HepG2 (cell line): ENCODE data around the gene REM2. TPM values are rescaled to one million over a fixed set of nuclear protein-coding genes. Genes with fewer than 3 reads are reported as not detected.
A peak's percentile ranks its signal among the peaks of the same experiment; 100 is the strongest.

ENCODE experiments used
- MIXL1 ChIP-seq: IDR thresholded peaks from 2 replicates; pipeline ENCODE4 v1.6.1; 2016
- MTF1 ChIP-seq: sonication (generic); formaldehyde crosslinking; IDR thresholded peaks from 2 replicates; pipeline ENCODE4 v1.5.0; 2020; ENCODE audit warnings: missing genetic modification reagents
- THAP11 ChIP-seq: IDR thresholded peaks from 2 replicates; pipeline ENCODE4 v1.6.1; 2016; ENCODE audit warnings: missing biosample characterization, missing genetic modification reagents
- XRCC5 ChIP-seq: fragments of 200-400 bp; formaldehyde crosslinking; optimal IDR thresholded peaks from 2 replicates; pipeline ENCODE3; 2017; ENCODE audit warnings: mild to moderate bottlenecking, low read length
- polyA plus RNA-seq, 8 experiments: library from polyadenylated mRNA; depleted of rRNA in 3 of 8; stranded (reverse) in 7 of 8; unstranded in 1 of 8; fragments of >200 nt; fragmentation: Illumina TruSeq in 4 of 8; extraction: Trizol in 4 of 8; gene quantifications; 2 replicates each; pipeline versions ENCODE4 v1.2.1 to v1.2.3, GENCODE V29; 2011 to 2016; ENCODE audit warnings: low read depth in 4 of 8, missing spikeins in 1 of 8, mixed read lengths in 1 of 8; ENCODE audit not compliant: insufficient read depth in 1 of 8
- total RNA-seq, 5 experiments: library from RNA; depleted of rRNA; stranded (reverse); fragments of >200 nt; fragmentation: Illumina TruSeq; extraction: Trizol; gene quantifications; 2 replicates each; pipeline ENCODE4 v1.2.3, GENCODE V29; 2016; ENCODE audit warnings: low read depth in 1 of 5
- TF ChIP-seq, protein P1 (sequence below), 2 experiments: fragments of 450-650 bp in 1 of 2; sonication (generic) in 1 of 2; formaldehyde crosslinking in 1 of 2; IDR thresholded peaks; 2 replicates each; pipeline versions ENCODE4 v1.6.1 to v1.8.0; 2016 to 2022; ENCODE audit warnings: antibody characterized with exemption in 1 of 2, mild to moderate bottlenecking in 1 of 2, missing genetic modification reagents in 1 of 2
- TF ChIP-seq, protein P2 (sequence below): sonication (generic); formaldehyde crosslinking; IDR thresholded peaks from 2 replicates; pipeline ENCODE4 v1.4.0; 2020; ENCODE audit warnings: mild to moderate bottlenecking, missing genetic modification reagents
- TF ChIP-seq, protein P3 (sequence below): sonication (generic); formaldehyde crosslinking; conservative IDR thresholded peaks from 2 replicates; pipeline ENCODE4 v1.5.0; 2020; ENCODE audit warnings: missing genetic modification reagents
- TF ChIP-seq, protein P4 (sequence below): sonication (generic); formaldehyde crosslinking; IDR thresholded peaks from 2 replicates; pipeline ENCODE4 v1.5.0; 2020; ENCODE audit warnings: mild to moderate bottlenecking, missing genetic modification reagents, borderline replicate concordance
- TF ChIP-seq, protein P5 (sequence below): sonication (generic); formaldehyde crosslinking; IDR thresholded peaks from 2 replicates; pipeline ENCODE4 v1.5.1; 2020; ENCODE audit warnings: missing genetic modification reagents, mild to moderate bottlenecking, borderline replicate concordance
- TF ChIP-seq, protein P6 (sequence below): sonication (generic); formaldehyde crosslinking; IDR thresholded peaks from 2 replicates; pipeline ENCODE4 v1.5.0; 2020; ENCODE audit warnings: missing genetic modification reagents

The REM2 gene
- total and polyA plus RNA-seq, 2 of the 13 experiments (the other 11 are each of a cell fraction or from before 2014, with no cell fraction given): 0.20 TPM; not detected in 1

DNA sequence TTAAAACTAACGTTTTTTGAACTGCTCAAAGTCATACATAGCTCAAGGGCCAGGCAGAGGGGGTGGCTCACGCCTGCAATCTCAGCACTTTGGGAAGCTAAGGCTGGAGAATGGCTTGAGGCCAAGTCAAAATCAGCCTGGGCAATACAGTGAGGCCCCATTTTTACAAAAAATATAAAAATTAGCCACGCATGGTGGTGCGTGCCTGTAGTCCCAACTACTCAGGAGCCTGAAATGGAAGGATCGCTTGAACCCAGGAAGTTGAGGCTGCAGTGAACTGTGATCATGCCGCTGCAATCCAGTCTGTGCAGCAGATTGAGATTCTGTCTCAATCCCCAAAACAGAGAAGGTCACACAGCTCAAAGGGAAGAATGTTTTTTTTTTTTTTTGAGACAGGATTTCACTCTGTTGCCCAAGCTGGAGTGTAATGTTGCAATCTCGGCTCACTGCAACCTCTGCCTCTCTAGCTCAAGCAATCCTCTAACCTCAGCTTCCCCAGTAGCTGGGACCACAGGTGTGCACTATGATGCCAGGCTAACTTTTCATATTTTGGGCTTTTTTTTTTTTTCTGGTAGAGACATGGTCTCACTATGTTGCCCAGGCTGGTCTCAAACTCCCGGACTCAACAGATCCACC, 33.0 kb downstream of the REM2 start (continued):
- TF ChIP-seq, protein P1, sequence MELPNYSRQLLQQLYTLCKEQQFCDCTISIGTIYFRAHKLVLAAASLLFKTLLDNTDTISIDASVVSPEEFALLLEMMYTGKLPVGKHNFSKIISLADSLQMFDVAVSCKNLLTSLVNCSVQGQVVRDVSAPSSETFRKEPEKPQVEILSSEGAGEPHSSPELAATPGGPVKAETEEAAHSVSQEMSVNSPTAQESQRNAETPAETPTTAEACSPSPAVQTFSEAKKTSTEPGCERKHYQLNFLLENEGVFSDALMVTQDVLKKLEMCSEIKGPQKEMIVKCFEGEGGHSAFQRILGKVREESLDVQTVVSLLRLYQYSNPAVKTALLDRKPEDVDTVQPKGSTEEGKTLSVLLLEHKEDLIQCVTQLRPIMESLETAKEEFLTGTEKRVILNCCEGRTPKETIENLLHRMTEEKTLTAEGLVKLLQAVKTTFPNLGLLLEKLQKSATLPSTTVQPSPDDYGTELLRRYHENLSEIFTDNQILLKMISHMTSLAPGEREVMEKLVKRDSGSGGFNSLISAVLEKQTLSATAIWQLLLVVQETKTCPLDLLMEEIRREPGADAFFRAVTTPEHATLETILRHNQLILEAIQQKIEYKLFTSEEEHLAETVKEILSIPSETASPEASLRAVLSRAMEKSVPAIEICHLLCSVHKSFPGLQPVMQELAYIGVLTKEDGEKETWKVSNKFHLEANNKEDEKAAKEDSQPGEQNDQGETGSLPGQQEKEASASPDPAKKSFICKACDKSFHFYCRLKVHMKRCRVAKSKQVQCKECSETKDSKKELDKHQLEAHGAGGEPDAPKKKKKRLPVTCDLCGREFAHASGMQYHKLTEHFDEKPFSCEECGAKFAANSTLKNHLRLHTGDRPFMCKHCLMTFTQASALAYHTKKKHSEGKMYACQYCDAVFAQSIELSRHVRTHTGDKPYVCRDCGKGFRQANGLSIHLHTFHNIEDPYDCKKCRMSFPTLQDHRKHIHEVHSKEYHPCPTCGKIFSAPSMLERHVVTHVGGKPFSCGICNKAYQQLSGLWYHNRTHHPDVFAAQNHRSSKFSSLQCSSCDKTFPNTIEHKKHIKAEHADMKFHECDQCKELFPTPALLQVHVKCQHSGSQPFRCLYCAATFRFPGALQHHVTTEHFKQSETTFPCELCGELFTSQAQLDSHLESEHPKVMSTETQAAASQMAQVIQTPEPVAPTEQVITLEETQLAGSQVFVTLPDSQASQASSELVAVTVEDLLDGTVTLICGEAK (IDR thresholded peaks at IDR 0.05): no peak
- TF ChIP-seq, protein P1 (CRISPR knock-in tag; IDR thresholded peaks at IDR 0.05): 0 out of 2 replicates have a peak, but pooled peaks have one; percentile 34
- TF ChIP-seq, protein P2, sequence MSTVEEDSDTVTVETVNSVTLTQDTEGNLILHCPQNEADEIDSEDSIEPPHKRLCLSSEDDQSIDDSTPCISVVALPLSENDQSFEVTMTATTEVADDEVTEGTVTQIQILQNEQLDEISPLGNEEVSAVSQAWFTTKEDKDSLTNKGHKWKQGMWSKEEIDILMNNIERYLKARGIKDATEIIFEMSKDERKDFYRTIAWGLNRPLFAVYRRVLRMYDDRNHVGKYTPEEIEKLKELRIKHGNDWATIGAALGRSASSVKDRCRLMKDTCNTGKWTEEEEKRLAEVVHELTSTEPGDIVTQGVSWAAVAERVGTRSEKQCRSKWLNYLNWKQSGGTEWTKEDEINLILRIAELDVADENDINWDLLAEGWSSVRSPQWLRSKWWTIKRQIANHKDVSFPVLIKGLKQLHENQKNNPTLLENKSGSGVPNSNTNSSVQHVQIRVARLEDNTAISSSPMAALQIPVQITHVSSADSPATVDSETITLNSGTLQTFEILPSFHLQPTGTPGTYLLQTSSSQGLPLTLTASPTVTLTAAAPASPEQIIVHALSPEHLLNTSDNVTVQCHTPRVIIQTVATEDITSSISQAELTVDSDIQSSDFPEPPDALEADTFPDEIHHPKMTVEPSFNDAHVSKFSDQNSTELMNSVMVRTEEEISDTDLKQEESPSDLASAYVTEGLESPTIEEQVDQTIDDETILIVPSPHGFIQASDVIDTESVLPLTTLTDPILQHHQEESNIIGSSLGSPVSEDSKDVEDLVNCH (CRISPR knock-in tag): no peak
- TF ChIP-seq, protein P3, sequence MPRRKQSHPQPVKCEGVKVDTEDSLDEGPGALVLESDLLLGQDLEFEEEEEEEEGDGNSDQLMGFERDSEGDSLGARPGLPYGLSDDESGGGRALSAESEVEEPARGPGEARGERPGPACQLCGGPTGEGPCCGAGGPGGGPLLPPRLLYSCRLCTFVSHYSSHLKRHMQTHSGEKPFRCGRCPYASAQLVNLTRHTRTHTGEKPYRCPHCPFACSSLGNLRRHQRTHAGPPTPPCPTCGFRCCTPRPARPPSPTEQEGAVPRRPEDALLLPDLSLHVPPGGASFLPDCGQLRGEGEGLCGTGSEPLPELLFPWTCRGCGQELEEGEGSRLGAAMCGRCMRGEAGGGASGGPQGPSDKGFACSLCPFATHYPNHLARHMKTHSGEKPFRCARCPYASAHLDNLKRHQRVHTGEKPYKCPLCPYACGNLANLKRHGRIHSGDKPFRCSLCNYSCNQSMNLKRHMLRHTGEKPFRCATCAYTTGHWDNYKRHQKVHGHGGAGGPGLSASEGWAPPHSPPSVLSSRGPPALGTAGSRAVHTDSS: no peak
- no peak for TF ChIP-seq MIXL1 (CRISPR knock-in tag)
- TF ChIP-seq, protein P4, sequence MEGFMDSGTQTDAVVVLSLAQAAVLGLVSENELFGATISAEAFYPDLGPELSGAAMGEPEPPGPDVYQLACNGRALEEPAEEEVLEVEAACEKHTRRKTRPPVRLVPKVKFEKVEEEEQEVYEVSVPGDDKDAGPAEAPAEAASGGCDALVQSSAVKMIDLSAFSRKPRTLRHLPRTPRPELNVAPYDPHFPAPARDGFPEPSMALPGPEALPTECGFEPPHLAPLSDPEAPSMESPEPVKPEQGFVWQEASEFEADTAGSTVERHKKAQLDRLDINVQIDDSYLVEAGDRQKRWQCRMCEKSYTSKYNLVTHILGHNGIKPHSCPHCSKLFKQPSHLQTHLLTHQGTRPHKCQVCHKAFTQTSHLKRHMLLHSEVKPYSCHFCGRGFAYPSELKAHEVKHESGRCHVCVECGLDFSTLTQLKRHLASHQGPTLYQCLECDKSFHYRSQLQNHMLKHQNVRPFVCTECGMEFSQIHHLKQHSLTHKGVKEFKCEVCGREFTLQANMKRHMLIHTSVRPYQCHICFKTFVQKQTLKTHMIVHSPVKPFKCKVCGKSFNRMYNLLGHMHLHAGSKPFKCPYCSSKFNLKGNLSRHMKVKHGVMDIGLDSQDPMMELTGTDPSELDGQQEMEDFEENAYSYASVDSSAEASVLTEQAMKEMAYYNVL (CRISPR knock-in tag): no peak
- TF ChIP-seq XRCC5: no peak
- TF ChIP-seq, protein P5, sequence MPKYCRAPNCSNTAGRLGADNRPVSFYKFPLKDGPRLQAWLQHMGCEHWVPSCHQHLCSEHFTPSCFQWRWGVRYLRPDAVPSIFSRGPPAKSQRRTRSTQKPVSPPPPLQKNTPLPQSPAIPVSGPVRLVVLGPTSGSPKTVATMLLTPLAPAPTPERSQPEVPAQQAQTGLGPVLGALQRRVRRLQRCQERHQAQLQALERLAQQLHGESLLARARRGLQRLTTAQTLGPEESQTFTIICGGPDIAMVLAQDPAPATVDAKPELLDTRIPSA (CRISPR knock-in tag): no peak
- TF ChIP-seq, protein P6, sequence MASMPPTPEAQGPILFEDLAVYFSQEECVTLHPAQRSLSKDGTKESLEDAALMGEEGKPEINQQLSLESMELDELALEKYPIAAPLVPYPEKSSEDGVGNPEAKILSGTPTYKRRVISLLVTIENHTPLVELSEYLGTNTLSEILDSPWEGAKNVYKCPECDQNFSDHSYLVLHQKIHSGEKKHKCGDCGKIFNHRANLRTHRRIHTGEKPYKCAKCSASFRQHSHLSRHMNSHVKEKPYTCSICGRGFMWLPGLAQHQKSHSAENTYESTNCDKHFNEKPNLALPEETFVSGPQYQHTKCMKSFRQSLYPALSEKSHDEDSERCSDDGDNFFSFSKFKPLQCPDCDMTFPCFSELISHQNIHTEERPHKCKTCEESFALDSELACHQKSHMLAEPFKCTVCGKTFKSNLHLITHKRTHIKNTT (CRISPR knock-in tag): no peak
- TF ChIP-seq MTF1 (CRISPR knock-in tag): no peak
- TF ChIP-seq THAP11 (CRISPR knock-in tag): peak; percentile 53; the same call in 1 of the 2 replicates
